Fibroblast of peridontal ligament (primary cell): ENCODE data around the gene XPR1.
"Not testable (repeated sequence)": the region's sequence is repeated elsewhere in the genome, so short reads cannot be mapped to it uniquely, and the experiment has no call there.

Experiments
- DNase-seq: peaks from one replicate; pipeline ENCODE4 v3.0.0-alpha.2; 2010; ENCODE audit errors: extremely low read depth

Gene XPR1

GRCh38 chr1:180722586-180722985 lies 90.8 kb downstream of the XPR1 start:
- no peak for DNase-seq

- DNase-seq: no peak
Measured at GRCh38 chr1:180724055-180724454, 92.2 kb downstream of the XPR1 start.

- DNase-seq: not testable (repeated sequence)
Measured at GRCh38 chr1:180726024-180726423, 94.2 kb downstream of the XPR1 start.

GRCh38 chr1:180727751-180728150 lies 95.9 kb downstream of the XPR1 start:
- not testable (repeated sequence) for DNase-seq

- no peak for DNase-seq
Measured at GRCh38 chr1:180728472-180729106, 96.8 kb downstream of the XPR1 start.

- no peak for DNase-seq
Measured at GRCh38 chr1:180731131-180731530, 99.3 kb downstream of the XPR1 start.

- no peak for DNase-seq
Measured at GRCh38 chr1:180732866-180733265, 101.0 kb downstream of the XPR1 start.

GRCh38 chr1:180734366-180734765 lies 102.5 kb downstream of the XPR1 start:
- no peak for DNase-seq

GRCh38 chr1:180742663-180743062 lies 110.8 kb downstream of the XPR1 start:
- no peak for DNase-seq

GRCh38 chr1:180743868-180744267 lies 112.0 kb downstream of the XPR1 start:
- no peak for DNase-seq

GRCh38 chr1:180745098-180745497 lies 113.3 kb downstream of the XPR1 start:
- DNase-seq: no peak

GRCh38 chr1:180751921-180752320 lies 120.1 kb downstream of the XPR1 start:
- peak; percentile 18 for DNase-seq

- no peak for DNase-seq
Measured at GRCh38 chr1:180754453-180754852, 122.6 kb downstream of the XPR1 start.

GRCh38 chr1:180757657-180758056 lies 125.8 kb downstream of the XPR1 start:
- no peak for DNase-seq

- no peak for DNase-seq
Measured at GRCh38 chr1:180762796-180763195, 131.0 kb downstream of the XPR1 start.

- peak; percentile 83 for DNase-seq
Measured at GRCh38 chr1:180765151-180765550, 133.3 kb downstream of the XPR1 start.

- no peak for DNase-seq
Measured at GRCh38 chr1:180769889-180770288, 138.1 kb downstream of the XPR1 start.

- DNase-seq: peak; percentile 50
Measured at GRCh38 chr1:180773210-180773865, 141.5 kb downstream of the XPR1 start.

GRCh38 chr1:180775801-180776200 lies 144.0 kb downstream of the XPR1 start:
- DNase-seq: no peak

- DNase-seq: no peak
Measured at GRCh38 chr1:180777072-180777689, 145.4 kb downstream of the XPR1 start.

- DNase-seq: no peak
Measured at GRCh38 chr1:180778782-180779398, 147.1 kb downstream of the XPR1 start.

GRCh38 chr1:180779584-180779983 lies 147.8 kb downstream of the XPR1 start:
- no peak for DNase-seq

GRCh38 chr1:180781718-180782117 lies 149.9 kb downstream of the XPR1 start:
- no peak for DNase-seq
